HG03460 (cell line): ENCODE measurements around the gene GABRA1.

ENCODE experiments used
- ATAC-seq: cut with Tn5 transposase; IDR thresholded peaks from one replicate; pipeline ENCODE4 v1.9.1; 2021; ENCODE audit not compliant: unreplicated experiment

GABRA1 gene

DNA sequence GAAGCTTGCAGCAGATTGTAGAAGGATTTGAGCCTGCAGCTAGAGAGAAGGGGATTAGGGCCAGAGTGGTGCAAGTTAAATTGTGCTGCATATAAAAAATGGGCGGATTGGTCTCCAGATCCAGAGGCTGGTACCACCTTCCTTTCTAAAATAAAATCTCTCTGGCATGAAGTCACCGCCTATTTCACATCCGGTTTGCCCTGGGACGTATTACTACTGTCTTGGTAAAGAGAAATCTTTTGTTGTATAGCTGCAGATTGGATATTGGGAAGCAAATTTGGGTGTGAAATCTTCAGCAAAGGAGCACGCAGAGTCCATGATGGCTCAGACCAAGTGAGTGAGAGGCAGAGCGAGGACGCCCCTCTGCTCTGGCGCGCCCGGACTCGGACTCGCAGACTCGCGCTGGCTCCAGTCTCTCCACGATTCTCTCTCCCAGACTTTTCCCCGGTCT is at the start of gene GABRA1:
TSS of gene GABRA1 (plus strand) at position 180 of the 451 bp plus-strand sequence. CDS start 2,691 bp downstream, outside the sequence.
- no peak for ATAC-seq

DNA sequence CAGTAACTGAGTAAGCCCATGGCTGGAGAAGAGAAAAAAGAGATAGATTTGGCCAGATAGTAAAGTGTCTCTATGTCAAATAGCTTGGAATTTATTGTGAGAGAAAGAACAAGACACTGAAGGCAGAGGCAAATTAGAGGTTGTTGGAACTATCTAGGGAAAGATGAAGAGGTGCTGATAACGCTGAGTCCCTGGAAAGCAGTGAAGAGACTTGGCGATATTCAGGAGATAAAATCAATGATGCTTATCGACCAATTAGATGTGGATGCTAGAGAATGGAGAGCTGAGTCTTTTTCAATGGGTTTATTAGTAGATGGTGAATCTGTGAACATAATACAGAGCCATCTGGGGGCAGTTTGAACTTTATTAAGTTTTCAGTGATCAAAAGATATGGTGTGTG is 48.6 kb upstream of the GABRA1 start:
- ATAC-seq, result no peak

DNA sequence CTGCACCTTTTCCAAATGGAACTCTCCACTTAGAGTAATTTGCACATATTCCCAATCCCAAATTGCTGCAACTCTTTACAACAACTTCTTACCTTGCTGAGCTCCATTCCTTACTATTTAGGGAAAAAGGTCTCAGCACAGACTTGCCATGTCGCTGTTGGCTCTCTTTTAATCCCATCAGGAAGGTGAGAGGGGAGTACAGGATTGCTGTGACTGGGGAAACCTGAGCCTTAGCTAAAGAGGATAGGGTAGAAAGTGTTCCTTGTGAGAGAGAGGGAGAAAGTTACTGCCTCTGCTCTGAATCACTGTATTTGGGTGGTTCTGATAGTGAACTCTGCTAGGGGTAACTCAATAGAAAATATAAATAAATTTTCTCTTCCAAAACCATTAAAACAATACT is 43.7 kb upstream of the GABRA1 start:
- ATAC-seq, result no peak

DNA sequence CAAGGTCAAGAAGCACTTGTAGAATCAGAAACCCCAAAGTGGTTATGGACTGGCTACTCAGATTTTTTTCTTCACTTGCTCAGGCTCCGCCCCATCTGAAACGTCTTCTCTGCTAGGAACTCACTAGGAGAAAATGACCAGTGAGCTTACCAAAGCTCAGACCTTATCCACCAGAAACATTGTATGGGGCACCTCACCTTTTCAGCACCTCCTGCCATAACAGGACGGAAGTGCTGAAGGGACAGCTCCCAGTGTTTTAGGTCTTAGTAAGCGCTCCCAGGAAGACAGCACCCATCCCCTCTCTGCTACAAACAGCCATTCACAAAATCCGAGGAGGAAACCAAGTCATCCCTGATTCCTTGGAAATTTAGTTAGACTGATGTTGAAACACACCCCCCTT is 1.2 kb upstream of the GABRA1 start:
- ATAC-seq, result no peak

DNA sequence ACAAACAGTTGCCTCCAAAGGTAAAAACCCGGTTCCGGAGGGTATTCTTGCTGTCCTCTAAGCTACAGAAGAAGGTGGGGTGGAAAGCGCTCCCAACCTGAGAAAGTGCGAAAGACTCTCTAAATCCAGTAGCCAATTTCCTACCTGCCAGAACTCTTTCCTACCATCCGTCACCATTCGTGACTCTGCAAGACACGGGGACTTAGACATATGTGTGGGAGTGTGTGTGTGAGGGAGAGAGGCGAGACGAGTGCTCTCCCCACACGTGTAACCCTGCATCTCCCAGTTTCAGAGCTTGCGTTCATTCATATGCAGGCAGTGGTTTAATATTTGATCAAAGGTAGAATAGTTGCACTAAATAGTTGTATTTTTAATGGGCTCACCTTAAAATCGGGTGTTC is 473 bp upstream of the GABRA1 start:
- ATAC-seq, result no peak

DNA sequence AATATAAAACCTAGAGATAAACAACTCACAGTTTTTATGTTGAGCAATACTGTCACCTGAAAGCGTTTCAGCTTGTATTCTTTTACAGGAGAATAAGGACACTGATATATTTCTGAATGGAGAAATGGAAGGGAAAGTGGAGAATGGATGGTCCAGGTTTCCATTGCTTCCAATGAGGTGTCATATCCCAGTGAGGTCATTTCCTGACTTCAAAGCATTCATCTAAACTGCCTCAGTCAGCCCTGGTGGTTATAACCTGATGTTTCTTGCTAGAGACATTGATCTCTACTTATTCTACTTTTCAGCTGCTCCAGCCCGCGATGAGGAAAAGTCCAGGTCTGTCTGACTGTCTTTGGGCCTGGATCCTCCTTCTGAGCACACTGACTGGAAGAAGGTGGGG is 2.6 kb downstream of the GABRA1 start:
- no peak for ATAC-seq

DNA sequence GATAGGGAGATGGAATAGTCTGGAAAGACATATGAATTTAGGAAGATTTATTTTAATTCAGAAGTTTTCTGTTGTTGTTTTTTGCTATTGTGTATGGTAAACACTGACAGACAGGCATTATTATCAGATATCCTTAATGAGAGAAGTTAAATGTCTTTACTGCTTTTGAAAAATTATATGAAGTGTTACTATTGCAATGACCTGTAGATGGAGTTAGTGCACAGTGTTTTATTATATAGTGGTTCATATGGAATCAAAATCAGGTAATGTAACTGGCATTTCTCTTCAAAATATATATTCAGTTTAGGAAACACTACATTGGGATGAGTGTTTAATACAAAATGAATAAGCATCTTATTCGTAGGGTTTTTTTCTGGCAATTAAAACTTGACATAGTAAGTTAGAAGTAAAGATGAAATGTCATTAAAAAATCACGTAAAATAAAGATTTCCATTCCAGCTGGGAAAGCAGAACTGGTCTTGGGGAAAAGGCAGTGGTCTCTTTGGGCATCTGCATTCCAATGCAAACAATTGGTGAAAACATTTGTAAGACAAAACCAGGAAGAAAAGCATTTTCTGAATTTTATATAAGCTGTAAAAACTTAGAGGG is 3.9 kb downstream of the GABRA1 start:
- no peak for ATAC-seq

DNA sequence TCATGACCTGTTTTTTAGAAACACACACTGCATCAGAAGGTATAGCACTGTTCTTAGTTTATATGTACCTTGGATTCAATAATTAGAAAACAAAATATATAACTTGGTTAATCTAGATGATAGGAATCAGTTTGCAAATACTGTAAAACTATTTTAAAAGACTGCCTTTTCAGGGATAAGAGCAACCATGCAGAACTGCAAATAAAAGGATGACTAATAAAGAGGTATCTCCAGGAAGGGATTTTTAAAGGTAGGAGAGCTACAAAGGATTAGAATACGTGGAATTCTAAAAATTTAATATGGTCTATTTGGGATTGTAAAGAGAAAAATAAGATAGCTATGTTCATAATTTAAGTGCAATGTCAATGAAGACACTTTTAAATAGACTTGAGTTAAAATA is 9.4 kb downstream of the GABRA1 start:
- no peak for ATAC-seq

DNA sequence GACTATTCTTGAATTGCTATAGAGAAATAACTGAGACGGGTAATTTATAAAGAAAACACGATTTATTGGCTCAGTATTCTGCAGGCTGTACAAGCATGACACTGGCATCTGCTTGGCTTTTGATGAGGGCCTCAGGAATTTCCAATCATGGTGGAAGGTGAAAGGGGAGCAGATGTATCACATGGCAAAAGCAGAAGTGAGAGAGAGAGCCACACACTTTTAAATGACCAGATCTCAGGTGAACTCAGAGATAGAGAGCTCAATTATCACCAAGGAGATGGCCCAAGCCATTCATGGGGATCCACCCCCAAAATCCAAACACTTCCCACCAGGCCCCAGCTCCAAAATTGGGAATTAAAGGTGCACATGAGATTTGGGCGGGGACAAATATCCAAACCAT is 15.3 kb downstream of the GABRA1 start:
- no peak for ATAC-seq

DNA sequence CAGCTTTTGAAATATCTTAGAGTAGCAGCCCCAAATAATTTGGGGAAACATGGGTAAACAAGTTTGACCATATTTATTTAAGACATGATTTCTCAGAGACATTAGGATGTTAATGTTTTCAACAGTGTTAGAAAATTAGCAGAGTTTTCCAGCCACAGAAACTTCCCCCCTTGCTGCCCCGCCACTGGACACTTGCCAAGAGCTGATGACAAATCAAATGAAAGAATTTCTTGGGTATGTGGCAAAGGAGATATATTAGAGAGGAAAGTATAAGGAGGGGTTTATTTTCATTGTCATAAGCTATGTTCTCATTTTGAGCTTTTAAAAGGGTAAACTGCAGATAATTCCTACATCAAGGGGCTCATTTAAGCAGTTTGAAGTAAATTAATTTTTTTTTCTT is 15.9 kb downstream of the GABRA1 start:
- ATAC-seq, result no peak

DNA sequence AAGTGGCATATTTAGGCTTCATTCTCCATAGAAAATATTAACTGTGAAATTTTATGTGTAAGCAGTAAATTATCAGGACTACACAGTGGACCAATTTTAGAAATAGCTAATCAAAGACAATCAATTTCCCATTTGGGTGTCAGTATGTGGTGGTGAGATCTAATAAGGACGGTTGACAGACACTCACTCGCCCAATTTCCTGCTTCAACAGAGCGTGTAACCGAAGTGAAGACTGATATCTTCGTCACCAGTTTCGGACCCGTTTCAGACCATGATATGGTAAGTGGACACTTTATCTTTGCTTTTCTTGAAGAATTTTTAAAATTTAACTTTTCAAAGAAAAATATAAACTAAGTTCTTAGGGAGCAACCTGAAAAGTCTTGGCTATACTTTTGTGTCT is 17.6 kb downstream of the GABRA1 start:
- no peak for ATAC-seq

DNA sequence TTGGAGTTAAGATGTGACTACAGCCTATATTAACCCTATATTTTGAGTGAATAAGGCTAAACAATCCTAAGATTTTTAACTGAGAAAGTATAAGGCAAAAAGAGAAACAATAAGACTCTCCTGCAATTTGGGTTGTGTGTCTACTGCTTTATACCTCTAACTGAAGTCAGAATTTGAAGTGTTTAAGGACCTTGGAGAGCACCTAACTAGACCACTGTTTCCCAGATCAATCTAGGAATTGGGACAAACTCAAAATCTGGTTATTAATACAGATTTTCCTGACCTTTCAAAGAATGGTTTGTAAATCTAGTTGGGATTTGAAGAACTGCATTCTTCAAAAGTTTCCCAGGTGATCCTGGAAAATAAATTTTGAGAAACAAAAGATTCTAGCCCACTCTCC is 42.1 kb downstream of the GABRA1 start:
- ATAC-seq, result no peak

DNA sequence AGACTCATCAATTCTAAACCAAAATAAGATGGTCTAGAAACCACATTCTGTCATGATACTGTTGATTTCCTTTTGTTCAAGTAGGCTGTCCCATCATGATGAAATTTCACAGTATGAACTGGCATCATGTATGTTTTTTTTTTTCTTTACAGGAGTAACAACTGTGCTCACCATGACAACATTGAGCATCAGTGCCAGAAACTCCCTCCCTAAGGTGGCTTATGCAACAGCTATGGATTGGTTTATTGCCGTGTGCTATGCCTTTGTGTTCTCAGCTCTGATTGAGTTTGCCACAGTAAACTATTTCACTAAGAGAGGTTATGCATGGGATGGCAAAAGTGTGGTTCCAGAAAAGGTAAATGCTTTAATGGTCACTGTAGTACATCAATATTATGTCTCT is 47.6 kb downstream of the GABRA1 start:
- no peak for ATAC-seq

DNA sequence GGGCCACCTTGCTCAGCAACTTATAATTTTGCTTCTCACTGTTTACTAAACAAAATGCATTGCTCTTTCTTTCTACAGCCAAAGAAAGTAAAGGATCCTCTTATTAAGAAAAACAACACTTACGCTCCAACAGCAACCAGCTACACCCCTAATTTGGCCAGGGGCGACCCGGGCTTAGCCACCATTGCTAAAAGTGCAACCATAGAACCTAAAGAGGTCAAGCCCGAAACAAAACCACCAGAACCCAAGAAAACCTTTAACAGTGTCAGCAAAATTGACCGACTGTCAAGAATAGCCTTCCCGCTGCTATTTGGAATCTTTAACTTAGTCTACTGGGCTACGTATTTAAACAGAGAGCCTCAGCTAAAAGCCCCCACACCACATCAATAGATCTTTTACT is 49.1 kb downstream of the GABRA1 start:
- no peak for ATAC-seq

DNA sequence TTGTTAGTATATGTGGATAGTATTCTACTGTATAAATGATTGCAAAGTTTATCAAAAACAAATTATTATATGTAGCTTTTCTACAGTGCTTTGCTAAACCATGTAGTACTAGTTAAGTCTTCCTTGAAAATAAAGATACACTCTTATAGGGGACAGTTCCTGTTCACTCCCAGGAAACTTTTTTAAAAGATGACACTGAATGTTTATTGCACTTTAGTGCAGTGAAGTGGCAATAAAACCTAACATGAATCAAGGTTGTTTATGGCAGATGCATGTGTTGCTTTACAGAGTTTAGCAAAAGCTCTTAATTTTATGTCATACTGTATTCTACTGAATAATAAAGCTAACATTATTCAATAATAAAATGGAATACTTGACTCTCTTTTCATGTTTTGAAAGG is 51.7 kb downstream of the GABRA1 start:
- ATAC-seq, result no peak

DNA sequence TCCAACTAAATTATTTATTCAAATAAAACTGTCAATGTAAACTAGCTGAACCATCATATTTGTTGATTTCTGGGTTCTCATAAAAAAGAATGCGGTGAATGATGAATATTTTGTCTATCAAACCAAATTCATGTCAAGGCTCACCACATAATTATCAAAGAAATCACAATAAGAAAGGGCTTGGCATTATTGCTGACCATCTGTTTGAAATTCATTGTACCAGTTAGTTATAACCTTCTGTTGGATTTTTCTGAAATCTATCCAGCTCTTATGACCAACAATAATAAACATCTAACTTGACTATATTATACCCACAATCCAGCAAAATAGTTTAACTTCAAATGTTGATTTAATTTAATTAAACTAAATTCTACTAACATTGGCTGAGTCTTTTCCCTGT is 53.1 kb downstream of the GABRA1 start:
- ATAC-seq, result no peak

DNA sequence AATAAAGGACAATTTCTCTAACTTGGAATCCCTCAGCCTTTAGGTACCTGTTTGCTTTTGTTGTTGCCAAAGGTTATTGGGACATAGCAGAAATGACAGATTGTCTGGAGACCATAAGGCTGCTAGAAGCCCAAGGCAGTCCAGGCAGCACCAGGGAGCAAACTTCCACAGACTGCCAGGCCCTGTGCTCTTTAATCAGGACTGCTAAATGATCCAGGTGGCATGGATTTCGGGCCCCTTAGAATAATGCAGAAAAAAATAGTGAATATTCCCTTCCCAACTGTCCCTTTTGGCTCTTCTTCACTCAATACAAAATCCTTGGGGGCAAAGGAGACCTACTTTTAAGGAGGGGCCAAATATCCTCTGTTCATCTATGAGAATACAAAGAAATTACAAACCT is 73.9 kb downstream of the GABRA1 start:
- ATAC-seq, result no peak

DNA sequence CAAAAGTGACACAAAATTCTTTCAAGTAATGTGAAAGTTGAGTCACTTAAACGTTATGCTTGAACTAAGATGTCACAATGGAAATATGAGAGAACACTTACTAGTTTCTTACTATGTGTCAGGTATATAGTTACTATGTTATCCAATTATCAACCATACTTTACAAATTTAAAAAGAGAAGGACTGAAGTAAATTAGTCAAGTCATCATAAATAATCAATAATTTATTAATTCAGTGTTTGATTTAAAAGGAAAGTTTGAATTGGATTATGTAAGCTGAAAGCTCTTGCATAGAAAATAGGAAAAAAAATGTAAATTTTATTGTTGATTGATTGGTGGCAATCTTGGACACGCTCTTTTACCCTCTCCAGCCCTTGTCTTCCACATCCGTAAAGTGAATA is 76.3 kb downstream of the GABRA1 start:
- ATAC-seq, result no peak

DNA sequence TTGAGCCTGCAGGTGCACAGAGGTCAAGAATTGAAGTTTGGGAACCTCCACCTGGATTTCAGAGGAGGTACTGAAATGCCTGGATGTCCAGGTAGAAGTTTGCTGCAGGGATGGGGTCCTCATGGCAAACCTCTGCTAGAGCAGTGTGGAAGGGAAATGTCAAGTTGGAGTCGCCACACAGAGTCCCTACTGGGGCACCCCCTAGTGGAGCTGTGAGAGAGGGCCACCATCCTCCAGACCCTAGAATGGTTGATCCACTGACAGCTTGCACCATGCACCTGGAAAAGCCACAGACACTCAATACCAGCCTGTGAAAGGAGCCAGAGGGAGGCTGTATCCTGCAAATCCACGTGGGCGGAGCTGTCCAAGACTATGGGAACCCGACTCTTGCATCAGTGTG is 78.0 kb downstream of the GABRA1 start:
- ATAC-seq, result no peak

DNA sequence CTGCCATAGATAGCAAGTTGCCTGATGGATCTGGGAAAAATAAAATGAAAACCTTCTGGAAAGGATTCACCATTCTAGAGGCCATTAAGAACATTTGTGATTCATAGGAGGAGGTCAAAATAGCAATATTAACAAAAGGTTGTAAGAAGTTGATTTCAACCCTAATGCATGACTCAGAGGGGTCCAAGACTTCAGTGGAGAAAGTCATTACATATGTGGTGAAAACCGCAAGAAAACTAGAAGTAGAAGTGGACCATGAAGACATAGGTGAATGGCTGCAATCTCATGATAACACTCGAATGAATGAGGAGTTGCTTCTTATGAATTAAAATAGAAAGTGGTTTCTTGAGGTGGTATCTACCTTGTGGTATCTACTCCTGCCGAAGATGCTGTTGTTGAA is 86.6 kb downstream of the GABRA1 start:
- ATAC-seq, result no peak

DNA sequence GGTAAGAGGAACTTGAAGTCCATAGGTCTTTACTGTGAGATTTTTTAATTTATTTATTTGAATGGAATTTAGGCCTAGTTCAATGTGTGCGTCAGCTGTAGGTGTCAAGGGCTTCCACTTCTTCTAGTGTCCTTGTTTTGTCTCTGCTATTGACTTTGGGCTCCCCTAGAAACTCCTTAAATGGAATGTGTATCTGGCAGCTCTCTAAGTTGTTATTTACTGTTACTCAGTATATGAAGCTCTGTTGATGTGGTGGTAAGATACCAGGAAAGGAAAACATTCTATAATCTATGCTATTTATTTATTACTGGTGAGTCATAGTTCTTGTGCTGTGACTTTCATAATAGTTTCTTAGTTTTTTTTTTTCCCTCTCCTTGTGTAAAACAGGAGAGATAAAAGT is 97.1 kb downstream of the GABRA1 start:
- ATAC-seq, result no peak

DNA sequence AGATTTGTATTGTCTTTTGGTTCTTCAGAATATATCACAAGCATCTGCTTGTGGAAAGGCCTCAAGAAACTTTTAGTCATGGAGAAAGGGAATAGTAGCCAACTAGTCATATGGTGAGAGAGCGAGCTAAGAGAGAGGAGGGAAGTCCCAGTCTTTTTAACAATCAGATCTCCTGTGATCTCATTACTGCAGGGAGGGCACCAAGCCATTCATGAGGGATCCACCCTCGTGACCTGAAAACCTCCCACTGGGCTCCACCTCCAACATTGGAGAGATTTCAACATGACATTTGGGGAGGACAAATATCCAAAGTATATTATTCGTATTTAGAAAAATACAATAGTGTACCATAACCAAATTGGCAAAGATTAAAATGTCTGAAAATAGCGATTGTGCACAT is 99.0 kb downstream of the GABRA1 start:
- no peak for ATAC-seq
